Osteocyte (in vitro differentiated cells): ENCODE data around the gene DSTN. TPM values are rescaled to one million over a fixed set of nuclear protein-coding genes. Genes with fewer than 3 reads are reported as not detected.

ENCODE experiments used
- DNase-seq: peaks from one replicate; pipeline ENCODE4 v3.0.0; 2021; ENCODE audit warnings: mixed read lengths; ENCODE audit not compliant: unreplicated experiment; ENCODE audit errors: extremely low spot score
- H3K27ac Mint-ChIP-seq: one replicate; pipeline ENCODE4 v1.8.0; 2021; ENCODE audit warnings: mild to moderate bottlenecking, mixed read lengths; ENCODE audit not compliant: unreplicated experiment
- H3K27me3 Mint-ChIP-seq: one replicate; pipeline ENCODE4 v1.8.0; 2021; ENCODE audit warnings: mixed read lengths; ENCODE audit not compliant: unreplicated experiment
- H3K36me3 Mint-ChIP-seq: one replicate; pipeline ENCODE4 v1.8.0; 2021; ENCODE audit warnings: mixed read lengths; ENCODE audit not compliant: unreplicated experiment
- H3K4me1 Mint-ChIP-seq: one replicate; pipeline ENCODE4 v1.8.0; 2021; ENCODE audit warnings: mixed read lengths; ENCODE audit not compliant: unreplicated experiment
- H3K4me3 Mint-ChIP-seq: one replicate; pipeline ENCODE4 v1.8.0; 2021; ENCODE audit warnings: mild to moderate bottlenecking, moderate library complexity, mixed read lengths; ENCODE audit not compliant: unreplicated experiment
- H3K9me3 Mint-ChIP-seq: one replicate; pipeline ENCODE4 v1.8.0; 2021; ENCODE audit warnings: mixed read lengths; ENCODE audit not compliant: unreplicated experiment
- CTCF ChIP-seq: fragments of 200-600 bp; sonication (generic); IDR thresholded peaks from 2 replicates; pipeline ENCODE4 v1.5.0; 2021; ENCODE audit warnings: antibody characterized with exemption, mild to moderate bottlenecking, moderate library complexity
- total RNA-seq: library from RNA; stranded (reverse); gene quantifications from 2 replicates; pipeline ENCODE4 v1.2.1, GENCODE V29; 2021

Gene DSTN
- total RNA-seq, 1 donor from 2014 or later, result 684 TPM

GRCh38 chr20:17605131-17605660, 35.3 kb downstream of the DSTN start:
- H3K36me3 Mint-ChIP-seq, result peaks cover 46% of the 10 kb centered on the region
- no peak for TF ChIP-seq CTCF
- peaks cover 62% of the 10 kb centered on the region for H3K4me1 Mint-ChIP-seq
- no peak for DNase-seq
- H3K27ac Mint-ChIP-seq, result peak overlapping the region; percentile 61
- H3K9me3 Mint-ChIP-seq, result no peaks in the 10 kb centered on the region
- no peaks in the 10 kb centered on the region for H3K27me3 Mint-ChIP-seq
- H3K4me3 Mint-ChIP-seq, result no peak overlapping the region

GRCh38 chr20:17606001-17606400, 36.1 kb downstream of the DSTN start:
- Mint-ChIP-seq H3K4me1 (peaks cover 58% of the 10 kb centered on the region), H3K4me3 (no peak overlapping the region), H3K27me3 (no peaks in the 10 kb centered on the region), H3K27ac (no peak overlapping the region), H3K9me3 (no peaks in the 10 kb centered on the region), H3K36me3 (peaks cover 41% of the 10 kb centered on the region)
- DNase-seq, result no peak
- no peak for TF ChIP-seq CTCF

- Mint-ChIP-seq H3K4me1 (peaks cover 62% of the 10 kb centered on the region), H3K36me3 (peaks cover 29% of the 10 kb centered on the region), H3K27me3 (no peaks in the 10 kb centered on the region), H3K27ac (peak overlapping the region; percentile 71), H3K9me3 (no peaks in the 10 kb centered on the region), H3K4me3 (no peak overlapping the region)
- no peak for DNase-seq
- TF ChIP-seq CTCF, result no peak
These were observed 39.0 kb downstream of the DSTN start for GRCh38 chr20:17608701-17609497.

- Mint-ChIP-seq H3K27ac (peak overlapping the region; percentile 71), H3K9me3 (no peaks in the 10 kb centered on the region), H3K36me3 (peaks cover 30% of the 10 kb centered on the region), H3K4me3 (no peak overlapping the region), H3K4me1 (peaks cover 61% of the 10 kb centered on the region), H3K27me3 (no peaks in the 10 kb centered on the region)
- no peak for DNase-seq
- no peak for TF ChIP-seq CTCF
These were observed 40.0 kb downstream of the DSTN start for GRCh38 chr20:17609811-17610377.
